KOPT-K1 (cell line): ENCODE measurements around the gene TRIM10.

ENCODE experiments used
- H3K27ac ChIP-seq: fragments of 200-600 bp; sonication (generic); 2 replicates; pipeline ENCODE4 v1.5.1; 2016; ENCODE audit warnings: antibody characterized with exemption, mild to moderate bottlenecking, low read depth, low read length; ENCODE audit not compliant: poor library complexity, severe bottlenecking
- H3K36me3 ChIP-seq: fragments of 200-600 bp; sonication (generic); 2 replicates; pipeline ENCODE4 v1.5.1; 2017; ENCODE audit warnings: antibody characterized with exemption, mild to moderate bottlenecking, low read length, moderate library complexity; ENCODE audit not compliant: insufficient read depth
- H3K9me3 ChIP-seq: fragments of 200-600 bp; sonication (generic); 2 replicates; pipeline ENCODE4 v1.5.1; 2017; ENCODE audit warnings: antibody characterized with exemption, low read length, mild to moderate bottlenecking; ENCODE audit not compliant: insufficient read depth, poor library complexity, severe bottlenecking

TRIM10 gene

DNA sequence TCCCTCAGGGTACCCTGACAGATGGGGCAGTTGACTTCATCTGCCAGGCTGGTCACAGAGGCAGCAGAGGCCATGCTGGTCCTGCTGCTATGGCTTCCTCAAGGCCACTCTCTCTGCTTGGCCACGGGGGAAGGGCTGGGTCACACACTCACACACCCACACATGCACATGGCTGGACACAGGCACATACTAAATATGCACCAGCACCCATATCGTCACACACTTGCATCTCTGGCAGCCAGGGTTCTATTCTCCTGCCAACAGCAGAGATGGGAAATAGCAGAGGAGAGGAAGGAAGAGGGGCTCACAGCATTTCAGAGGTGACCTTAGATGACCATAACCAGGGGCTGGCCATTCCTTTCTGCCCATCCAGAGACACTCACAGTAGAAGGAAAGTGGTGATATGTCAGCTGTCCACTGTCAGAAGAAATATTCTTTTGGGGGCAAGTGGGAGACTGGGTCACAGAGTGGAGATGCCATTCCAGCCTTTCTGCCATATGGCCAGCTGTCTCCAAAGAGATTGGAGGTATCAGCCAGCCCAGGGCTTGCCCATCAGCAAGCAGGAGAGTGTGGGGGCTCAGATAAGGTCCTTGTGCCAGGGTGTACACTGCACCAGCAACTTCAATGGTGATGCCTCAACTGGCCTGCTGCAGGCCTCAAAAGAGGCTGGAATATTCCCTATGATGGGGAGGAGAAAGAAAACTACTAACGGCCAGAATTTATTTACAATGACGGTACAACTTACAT is at the start of gene TRIM10:
Gene TRIM10, minus strand, starts transcription at position 427 of the 747 bp plus-strand sequence. Its CDS starts 353 bp downstream, at position 74.
- Histone ChIP-seq H3K9me3 (no peaks in the 10 kb centered on the region), H3K36me3 (no peaks in the 10 kb centered on the region), H3K27ac (no peak within 1 kb of the TSS)

DNA sequence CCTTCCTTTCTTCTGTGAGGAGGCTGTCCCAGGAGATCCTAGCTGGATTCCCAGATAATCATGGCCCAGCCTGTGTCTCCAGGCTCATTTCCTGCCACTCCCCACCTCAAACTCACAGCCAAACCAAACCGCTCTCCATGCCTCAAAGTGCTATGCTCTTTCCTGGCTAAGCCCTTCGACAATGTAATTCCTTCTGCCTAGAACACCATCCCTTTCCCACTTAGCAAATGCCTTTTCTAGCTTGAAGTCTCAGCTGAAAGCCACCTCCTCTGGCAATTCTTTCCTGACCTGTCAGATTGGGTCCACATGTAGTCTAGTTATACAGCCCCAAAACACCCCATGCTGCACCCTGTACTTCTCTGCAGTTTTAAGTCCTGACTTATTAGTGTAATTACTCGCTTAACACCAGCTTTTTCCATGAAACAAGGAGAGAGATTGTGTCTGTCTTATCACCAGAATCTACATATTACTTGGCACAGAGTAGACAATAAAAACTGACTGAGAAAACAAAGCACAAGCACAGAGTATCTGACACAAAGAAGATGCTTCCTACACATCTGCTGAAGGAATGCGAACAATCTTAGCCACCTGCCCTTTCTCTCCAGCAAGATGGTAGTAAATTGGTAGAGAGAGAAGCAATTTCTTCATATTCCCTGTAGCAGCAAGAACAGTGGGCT is 46.7 kb upstream of the TRIM10 start:
- no peaks in the 10 kb centered on the region for H3K9me3 ChIP-seq
- H3K27ac ChIP-seq: no peak overlapping the region
- peaks cover 56% of the 10 kb centered on the region for H3K36me3 ChIP-seq

GRCh38 chr6:30206799-30207618 is 46.0 kb upstream of the TRIM10 start:
- Histone ChIP-seq H3K27ac (no peak overlapping the region), H3K9me3 (no peaks in the 10 kb centered on the region), H3K36me3 (peaks cover 64% of the 10 kb centered on the region)

GRCh38 chr6:30206152-30206551 is 45.1 kb upstream of the TRIM10 start:
- no peak overlapping the region for H3K27ac ChIP-seq
- H3K36me3 ChIP-seq: peaks cover 69% of the 10 kb centered on the region
- no peaks in the 10 kb centered on the region for H3K9me3 ChIP-seq

DNA sequence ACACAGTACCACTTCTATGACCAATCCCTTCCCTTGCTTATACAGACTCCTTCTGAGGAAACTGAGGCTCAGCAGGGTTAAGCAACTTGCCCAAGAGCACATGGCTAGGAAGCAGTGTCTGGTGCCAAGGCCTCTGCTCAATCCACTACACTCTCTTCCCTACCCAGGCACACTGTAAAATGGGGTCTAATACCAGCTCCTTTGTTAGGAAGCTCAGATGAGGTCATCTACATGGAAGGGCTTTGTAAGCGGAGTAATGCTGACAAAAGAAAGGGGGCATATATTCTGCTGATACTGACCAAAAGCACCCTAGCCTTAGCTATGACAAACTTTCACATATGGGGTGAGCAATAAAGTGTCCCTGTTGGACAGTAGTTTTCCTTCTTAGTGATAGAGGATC is 43.1 kb upstream of the TRIM10 start:
- H3K27ac ChIP-seq: no peak overlapping the region
- peaks cover 75% of the 10 kb centered on the region for H3K36me3 ChIP-seq
- H3K9me3 ChIP-seq: no peaks in the 10 kb centered on the region

DNA sequence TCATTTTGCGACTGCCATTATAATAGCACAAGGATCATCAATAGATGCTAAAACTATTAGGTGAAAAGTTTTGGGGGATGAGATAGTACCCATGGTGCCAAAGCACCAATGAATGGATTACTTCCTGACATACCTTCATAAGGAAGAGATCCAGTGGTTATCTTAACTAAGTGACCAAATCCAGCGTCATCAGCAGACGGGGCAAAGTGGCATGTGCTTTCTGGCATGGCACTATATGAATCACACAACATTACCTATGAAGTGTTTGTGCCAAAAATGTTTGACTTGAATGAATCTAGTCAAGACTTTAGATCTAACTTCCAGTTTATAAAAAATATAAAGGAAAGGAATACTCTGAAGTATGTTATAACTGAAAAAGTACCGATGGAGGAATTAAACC is 41.4 kb upstream of the TRIM10 start:
- Histone ChIP-seq H3K27ac (no peak overlapping the region), H3K36me3 (peaks cover 76% of the 10 kb centered on the region)

GRCh38 chr6:30200551-30201281 is 39.7 kb upstream of the TRIM10 start:
- Histone ChIP-seq H3K27ac (no peak overlapping the region), H3K36me3 (peaks cover 79% of the 10 kb centered on the region), H3K9me3 (no peaks in the 10 kb centered on the region)

More for the DNA sequence above, 41.4 kb upstream of the TRIM10 start:
- no peaks in the 10 kb centered on the region for H3K9me3 ChIP-seq

DNA sequence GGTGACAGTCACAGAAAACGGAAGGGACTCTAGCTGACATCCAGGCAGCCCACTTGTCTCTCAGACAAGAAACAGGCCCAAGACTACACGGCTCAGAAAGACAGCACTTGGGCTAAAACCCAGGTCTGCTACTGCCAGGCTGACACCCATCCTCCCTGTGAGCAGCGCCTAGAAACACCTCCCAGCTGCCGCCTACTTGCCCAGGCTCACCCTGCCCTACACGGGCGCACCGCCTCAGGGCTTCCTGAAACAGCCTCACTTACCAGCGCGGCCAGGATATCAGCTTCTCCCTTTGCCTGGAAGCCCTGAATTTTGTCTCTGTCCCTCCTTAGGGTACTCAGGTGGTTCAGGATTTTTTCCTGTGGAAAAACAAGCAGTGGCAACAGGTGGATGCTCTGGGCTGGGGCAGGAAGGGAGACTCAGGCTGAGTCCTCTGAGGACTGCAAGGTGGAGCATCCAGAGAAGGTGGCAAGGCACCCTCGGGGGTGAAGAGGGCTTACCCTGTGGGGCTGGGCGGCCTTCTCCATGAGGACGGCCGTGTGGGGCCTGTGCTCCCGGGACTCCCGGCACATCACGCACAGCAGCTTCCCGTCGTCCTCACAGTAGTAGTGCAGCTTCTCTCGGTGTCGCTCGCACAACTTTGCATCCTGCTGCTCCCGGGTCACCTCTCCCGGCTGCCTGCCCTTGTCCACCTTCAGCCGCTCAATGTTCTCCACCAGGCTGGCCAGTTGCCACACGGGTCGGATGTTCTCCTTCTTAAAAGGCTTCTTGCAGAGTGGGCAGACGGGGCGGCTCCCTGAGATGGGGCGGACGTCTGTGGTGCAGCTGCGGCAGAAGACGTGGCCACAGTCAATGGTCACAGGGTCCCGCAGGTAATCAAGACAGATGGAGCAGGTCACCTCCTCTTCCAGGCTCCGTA is 37.4 kb upstream of the TRIM10 start:
- H3K36me3 ChIP-seq: peaks cover 95% of the 10 kb centered on the region
- no peaks in the 10 kb centered on the region for H3K9me3 ChIP-seq
- H3K27ac ChIP-seq: no peak overlapping the region

- no peaks in the 10 kb centered on the region for H3K9me3 ChIP-seq
- H3K27ac ChIP-seq: no peak overlapping the region
- H3K36me3 ChIP-seq: peaks cover 96% of the 10 kb centered on the region
Observed at GRCh38 chr6:30196376-30196775, 35.4 kb upstream of the TRIM10 start.

DNA sequence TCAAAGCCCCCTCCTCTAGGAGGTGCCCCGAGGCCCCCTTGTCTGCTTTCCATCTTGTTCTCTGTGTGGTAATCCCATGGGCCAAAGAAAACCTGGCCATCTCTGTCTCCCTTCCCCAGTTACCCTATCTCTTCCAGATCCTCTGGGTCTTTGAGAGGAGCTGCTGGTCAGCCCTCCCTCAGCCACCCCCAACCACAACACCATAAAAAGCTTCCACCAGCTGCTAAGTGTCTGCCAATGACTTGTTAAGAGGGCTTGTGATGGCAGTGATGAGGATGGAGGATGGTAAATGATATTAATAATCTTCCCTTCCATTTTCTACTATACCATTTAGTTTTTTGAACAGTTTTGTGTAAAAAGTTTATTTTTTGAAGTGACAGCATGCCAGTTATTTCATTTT is 34.9 kb upstream of the TRIM10 start:
- Histone ChIP-seq H3K9me3 (no peaks in the 10 kb centered on the region), H3K27ac (no peak overlapping the region), H3K36me3 (peaks cover 96% of the 10 kb centered on the region)

- Histone ChIP-seq H3K36me3 (peaks cover 96% of the 10 kb centered on the region), H3K9me3 (no peaks in the 10 kb centered on the region), H3K27ac (no peak overlapping the region)
Observed at GRCh38 chr6:30194797-30195690, 34.0 kb upstream of the TRIM10 start.

DNA sequence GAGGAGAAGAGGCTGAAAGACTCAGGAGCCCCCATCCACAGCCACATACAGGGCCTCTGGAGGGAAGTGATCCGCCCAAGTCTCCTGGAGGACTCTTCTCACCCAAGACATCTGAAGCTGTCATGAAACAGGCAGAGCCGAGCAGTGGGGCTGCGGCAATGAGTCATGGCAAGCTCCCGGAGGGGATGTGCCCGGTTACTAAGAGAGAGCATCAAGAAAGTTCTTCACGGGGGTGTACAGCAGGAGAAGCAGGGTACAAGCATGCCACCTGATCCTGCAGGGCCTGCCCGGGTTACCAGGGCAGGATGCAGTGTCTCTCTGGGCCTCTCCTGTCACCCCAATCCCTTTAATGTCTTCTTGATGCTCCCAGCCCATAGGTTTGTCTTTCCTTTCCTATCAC is 31.1 kb upstream of the TRIM10 start:
- Histone ChIP-seq H3K9me3 (no peaks in the 10 kb centered on the region), H3K36me3 (peaks cover 92% of the 10 kb centered on the region), H3K27ac (no peak overlapping the region)

GRCh38 chr6:30188541-30188940 is 27.5 kb upstream of the TRIM10 start:
- Histone ChIP-seq H3K36me3 (peaks cover 86% of the 10 kb centered on the region), H3K27ac (no peak overlapping the region), H3K9me3 (no peaks in the 10 kb centered on the region)
